Muscle of arm (tissue), 12 donors: ENCODE data around the gene DPYSL3. TPM values are rescaled to one million over a fixed set of nuclear protein-coding genes. Genes with fewer than 3 reads are reported as not detected.

Experiments used
- DNase-seq: peaks from one replicate; pipeline ENCODE4 v3.0.0-alpha.2; 2013
- polyA plus RNA-seq, 12 donors: library from polyadenylated mRNA; unstranded; fragments of 120-200 nt; gene quantifications; one replicate each; pipeline ENCODE4 v1.2.1, GENCODE V29; 2013; ENCODE audit not compliant: insufficient read length in 12 of 12

The DPYSL3 gene
- polyA plus RNA-seq, 12 donors, result 96.8 to 167 (median 117) TPM; not detected in 1

GRCh38 chr5:147520450-147520849 is 10.6 kb upstream of the DPYSL3 start:
- DNase-seq, result no peak

GRCh38 chr5:147519380-147519779 is 9.5 kb upstream of the DPYSL3 start:
- DNase-seq, result no peak

DNA sequence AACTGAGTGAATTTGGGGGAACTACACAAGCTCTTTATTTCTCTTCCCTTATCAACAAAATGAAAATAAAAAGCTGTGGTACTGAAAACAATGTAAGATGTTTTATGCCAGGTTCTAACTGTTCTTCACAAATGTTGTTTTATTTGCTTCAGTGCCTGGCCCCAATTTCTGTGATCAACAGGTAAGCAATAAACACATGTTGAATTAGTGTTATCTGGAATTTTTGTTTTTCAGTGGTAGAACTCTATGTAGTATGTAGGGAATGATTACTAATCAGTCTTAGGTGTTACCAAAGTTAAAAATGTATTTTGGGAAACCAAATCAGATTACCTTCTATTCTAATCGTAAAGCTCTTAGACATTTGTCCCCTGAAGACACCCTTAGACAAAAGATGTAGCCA is 7.5 kb upstream of the DPYSL3 start:
- no peak for DNase-seq

DNA sequence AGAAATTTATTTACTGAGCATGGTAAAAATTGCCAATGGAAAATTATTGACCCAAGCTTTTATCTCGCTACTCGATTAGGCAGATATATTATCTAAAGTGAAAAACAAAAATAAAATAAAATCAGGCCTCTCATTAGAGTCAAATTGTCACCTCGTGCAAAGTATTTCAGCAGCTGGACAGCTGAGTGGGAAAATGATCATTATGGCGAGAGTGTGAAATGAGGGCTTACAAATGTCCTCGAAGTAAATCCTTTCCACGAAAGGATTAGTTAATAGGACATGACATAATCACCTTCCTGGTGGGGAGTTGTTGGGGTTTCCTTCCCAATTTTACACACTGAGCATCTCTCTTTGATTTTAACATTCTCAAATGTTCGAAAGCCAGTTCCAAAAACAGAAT is 5.4 kb upstream of the DPYSL3 start:
- DNase-seq, result no peak

- no peak for DNase-seq
These were observed 3.0 kb upstream of the DPYSL3 start for GRCh38 chr5:147512659-147513379.

DNA sequence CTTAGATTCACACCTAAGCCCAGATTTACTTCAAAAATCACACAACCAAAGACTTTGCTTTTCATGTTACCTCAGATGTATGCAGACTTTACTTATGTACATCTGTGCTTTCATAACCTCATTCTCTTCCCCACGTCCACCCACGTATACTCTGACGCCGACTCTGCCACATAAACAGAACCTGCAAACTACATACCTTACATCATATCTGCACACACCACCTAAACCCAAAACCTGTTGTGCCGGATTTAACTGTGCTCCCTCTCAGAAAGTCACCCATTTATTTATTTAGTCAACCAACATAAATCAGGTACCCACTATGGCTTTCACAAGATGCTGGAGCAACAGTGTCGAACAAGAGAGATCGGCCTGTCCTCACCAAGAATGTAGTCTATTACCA is 1.0 kb upstream of the DPYSL3 start:
- DNase-seq, result no peak

DNA sequence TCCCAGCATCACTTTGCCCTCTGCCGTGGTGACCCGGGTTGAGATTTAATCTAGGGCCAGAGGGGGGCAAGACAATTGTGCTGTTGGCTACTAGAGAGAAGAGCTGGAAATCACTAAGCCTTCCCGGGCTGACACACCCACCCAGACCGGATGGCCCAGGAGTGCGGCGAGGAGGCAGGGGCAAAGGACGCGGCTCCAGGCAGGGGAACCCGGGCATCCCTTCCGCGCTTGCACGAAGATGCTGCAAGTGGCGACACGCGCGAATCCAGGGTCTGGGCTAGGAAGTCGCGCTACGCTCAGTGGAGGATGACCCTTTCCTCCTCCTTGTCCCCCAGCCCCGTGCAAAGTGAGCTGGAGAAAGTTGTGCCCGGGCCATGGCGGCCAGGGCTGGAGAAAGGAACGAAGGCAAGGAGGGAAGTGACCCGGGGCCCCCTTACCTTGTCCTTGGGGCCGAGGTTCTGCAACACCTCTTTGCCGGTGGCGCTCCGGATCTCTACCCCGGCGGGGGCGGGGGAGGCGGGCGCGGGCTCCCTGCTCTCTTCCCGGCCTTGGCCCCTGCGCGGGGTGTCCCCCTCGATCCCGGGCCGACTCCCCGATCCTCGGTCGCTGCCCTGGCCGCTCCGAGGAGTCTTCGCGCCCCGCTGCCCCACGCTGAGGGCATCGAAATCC is 693 bp downstream of the DPYSL3 start:
- peak; percentile 60 for DNase-seq

DNA sequence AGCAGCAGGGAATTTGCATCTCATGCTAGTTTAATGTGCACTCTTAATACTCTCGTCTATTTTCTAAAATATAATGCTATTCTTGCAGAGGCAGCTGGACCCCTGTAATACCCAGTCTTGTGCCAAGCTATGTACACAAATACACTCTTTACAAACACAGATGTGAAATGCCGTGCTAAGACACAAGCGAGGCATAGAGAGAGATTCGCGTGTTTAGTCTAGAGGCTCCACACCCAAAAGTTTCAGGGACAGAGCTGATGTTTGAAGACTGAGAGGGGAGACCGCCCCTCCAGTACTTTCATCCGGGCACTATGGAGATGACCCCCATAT is 1.2 kb downstream of the DPYSL3 start:
- DNase-seq, result no peak

DNA sequence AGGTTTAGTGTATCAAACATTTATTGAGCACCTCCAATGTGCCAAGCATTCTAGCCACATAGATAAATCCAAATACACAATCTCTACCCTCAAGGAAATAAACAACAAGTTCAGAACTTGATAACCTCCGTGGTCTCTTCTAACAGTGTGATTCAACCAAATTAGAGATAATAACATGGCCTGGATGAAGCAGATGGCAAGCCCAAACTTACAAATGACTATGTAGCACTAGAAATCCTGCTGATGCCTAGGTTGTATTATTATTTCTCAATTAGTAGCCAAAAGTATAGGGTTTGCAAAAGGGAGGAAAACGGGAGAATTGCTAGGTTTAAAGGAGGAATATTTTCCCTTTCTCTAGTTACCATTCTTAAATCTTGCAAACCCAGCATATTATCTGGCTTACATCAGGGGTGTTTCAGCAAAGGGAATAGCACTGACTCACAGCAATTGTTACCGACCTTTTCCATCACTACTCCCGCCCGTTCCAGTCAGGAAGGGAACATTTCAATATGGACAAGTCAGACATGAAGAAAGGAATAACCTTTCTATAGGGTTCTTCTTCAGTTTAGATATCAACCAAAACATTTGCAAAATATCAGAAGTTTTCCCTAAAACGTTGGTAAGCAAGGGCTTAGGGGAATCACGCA is 2.3 kb downstream of the DPYSL3 start:
- peak; percentile 79 for DNase-seq

GRCh38 chr5:147504535-147504934 is 5.3 kb downstream of the DPYSL3 start:
- no peak for DNase-seq

DNA sequence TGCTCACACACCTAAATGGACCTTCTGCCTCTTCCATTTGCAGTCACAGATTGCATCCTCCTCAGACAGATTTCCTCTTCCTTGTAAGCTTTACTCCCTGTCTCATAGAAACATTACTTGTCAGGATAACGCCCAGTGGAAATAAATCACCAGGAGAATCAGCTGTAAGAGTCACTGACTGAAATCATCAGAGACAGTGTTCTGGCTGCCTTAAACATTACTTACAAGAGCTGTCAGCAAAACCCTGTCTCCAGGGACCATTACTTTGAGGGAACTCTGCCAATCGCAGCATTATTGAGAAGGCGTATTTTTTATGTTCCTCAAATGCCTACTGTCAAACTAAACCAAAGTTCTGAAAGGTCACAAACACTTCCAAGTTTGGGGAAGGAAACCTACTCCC is 5.9 kb downstream of the DPYSL3 start:
- peak; percentile 81 for DNase-seq

DNA sequence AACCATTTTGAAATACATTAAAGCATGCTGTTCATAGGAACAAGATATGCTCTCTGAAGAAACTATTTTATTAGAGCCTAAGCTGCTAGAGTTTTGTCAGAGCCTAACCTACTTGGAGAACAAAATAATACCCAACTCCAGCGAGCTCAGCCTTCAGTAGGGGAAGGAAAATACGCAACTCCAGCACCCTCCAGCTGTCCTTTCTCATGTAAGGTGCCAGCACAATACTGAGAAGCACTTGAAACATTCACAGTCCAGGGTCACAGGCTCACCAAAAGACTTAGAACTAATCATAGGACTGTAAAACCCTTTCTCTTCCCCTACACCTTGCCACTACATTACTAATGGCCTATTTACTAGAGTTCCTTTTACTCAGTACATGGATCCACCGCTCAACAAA is 18.9 kb downstream of the DPYSL3 start:
- DNase-seq, result no peak

DNA sequence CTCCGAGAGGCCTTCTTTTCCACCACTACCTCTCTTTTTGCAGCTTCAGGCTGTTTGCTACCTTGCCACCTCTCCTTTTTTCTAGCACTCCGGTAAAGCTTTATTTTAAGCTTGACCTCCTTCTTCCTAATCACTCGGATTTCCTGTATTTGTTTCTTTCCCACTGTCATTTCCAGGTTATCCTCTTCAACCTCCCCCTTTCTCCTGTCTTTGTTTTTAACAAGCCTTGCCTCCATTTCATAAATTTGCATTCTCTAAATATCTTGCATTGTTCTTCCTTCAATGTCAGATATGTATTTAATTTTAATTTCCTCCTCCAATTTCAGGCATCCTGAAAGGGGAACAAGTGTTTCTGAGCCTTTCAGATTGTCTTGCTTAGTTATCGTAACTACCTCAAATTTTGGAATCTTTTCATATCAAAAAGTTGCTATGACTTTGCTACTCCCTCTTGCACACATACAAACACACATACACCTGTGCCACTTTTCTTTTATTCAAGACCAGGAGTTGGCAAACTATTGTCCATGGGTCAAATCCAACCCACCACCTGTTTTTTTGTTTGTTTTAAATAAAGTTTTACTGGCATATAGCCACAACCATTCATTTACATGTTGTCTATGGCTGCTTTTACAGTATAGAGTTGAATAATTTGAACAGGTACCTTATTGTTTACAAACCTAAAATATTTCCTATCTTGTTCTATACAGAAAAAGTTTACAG is 22.7 kb downstream of the DPYSL3 start:
- no peak for DNase-seq

GRCh38 chr5:147485814-147486213 is 24.1 kb downstream of the DPYSL3 start:
- no peak for DNase-seq

DNA sequence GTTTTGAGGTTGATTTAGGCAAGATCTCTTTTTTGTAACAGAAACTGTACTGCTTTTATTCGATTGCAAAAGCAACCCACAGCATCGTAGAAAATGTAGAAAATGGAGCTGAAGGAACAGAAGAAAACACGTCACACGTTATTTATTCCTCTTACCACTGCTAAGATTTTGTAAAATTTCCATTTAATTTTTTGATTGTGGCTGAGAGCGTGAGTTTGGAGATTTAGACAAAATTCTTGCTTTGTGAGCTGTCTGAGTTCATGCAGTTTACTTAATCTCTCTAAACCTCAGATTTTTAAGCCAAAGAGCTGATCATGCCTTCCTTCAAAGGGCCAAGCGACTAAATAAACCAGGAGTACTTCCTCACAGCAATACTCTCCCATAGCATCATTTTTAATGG is 24.8 kb downstream of the DPYSL3 start:
- DNase-seq, result no peak

- no peak for DNase-seq
These were observed 25.2 kb downstream of the DPYSL3 start for GRCh38 chr5:147484708-147485020.

DNA sequence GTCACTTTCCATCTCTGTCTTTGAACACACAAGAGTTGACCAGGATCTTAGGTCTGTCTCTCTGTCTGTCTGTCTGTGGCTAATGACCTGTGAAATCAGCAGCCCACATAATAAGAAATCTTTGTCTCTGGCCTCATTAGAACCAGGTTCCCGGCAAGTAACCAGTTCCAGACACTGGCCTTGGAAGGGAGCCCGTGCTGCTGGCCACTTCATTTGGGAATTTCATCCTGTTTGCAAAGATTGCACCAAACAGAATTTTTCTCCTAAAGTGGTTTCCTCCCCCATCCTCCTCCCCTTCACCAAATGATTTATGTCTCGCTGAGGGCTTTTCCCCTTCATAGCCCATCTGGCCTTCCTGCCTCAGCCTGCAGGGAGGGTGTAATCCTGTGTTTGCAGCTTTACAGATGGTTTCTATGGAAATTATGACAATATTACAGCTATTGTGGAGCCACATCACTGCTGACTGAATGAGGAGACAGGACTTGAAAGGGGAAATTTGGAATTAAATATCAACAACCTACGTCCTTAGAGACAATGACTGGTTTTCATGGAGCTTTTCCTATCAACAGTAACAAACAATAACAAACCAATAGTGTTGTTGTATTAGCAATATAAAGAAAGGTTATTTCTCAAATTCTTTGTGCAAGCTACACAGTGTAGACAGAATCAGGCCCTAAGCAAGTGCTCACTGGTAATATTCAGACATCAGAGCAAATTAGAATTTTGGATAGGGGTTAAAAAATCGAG is 25.7 kb downstream of the DPYSL3 start:
- peak; percentile 92 for DNase-seq

GRCh38 chr5:147483188-147483790 is 26.6 kb downstream of the DPYSL3 start:
- DNase-seq, result no peak

DNA sequence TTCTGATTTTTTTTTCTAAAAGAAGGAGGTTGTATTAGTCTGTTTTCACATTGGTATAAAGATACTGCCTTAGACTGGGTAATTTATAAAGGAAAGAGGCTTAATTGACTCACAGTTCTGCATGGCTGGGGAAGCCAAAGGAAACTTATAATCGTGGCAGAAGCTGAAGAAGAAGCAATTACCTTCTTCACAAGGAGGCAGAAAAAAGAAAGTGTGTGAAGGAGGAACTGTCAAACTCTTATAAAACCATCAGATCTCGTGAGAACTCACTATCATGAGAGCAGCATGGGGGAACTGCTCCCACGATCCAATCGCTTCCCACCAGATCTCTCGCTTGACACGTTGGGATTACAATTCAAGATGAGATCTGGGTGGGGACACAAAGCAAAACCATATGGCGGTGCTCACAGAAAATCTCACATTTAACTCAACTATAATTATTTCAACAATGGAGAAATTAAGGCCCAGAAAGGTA is 27.1 kb downstream of the DPYSL3 start:
- no peak for DNase-seq

GRCh38 chr5:147481874-147482705 is 27.8 kb downstream of the DPYSL3 start:
- DNase-seq, result no peak

DNA sequence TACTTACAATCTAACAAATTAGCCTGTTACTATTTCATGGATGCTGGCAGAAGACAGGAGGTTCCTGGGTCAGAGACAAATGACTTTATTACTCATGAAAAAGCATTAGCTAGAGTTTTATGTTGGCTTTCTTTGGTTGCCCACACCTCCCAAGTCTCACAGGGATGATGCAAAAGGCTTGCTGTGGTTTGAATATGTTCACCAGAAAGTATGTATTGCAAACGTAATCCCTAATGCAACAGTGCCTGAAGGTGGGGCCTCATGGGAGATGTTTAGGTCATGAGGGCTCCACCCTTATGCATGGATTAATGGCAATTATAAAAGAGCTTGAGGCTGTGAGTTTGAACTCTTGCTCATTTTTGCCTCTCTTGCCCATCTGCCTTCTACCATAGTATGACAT is 28.5 kb downstream of the DPYSL3 start:
- DNase-seq, result no peak
